ENCODE results near the gene VAV1. TPM values are rescaled to one million over a fixed set of nuclear protein-coding genes. Genes with fewer than 3 reads are reported as not detected.

Gene VAV1
- total and polyA plus RNA-seq, 2 of the 8 experiments (the other 6 are each of a cell fraction or from before 2014, with no cell fraction given): 0.21 to 0.22 TPM

- Histone ChIP-seq H3K27me3 (replicated peaks in 1 of 4; ENCODE audit: control insufficient read depth in 3 of 4, extremely low read depth in 1 of 4, insufficient read depth in 3 of 4, low read length in 3 of 4) (no peaks in the 10 kb centered on the region), H3K18ac (ENCODE audit: extremely low read depth, low read length) (no peak overlapping the region), H3K9me3 (ENCODE audit: insufficient read depth in 2 of 2, low read depth in 1 of 2, low read length in 1 of 2) (peaks cover 51 to 78% of the 10 kb centered on the region in 2 experiments), H2BK20ac (ENCODE audit: low read length) (no peak overlapping the region), H3K9ac (replicated peaks in 1 of 4; ENCODE audit: extremely low read depth in 1 of 4, low read depth in 3 of 4, low read length in 3 of 4) (no peak overlapping the region), H3K14ac (ENCODE audit: insufficient read length) (no peak overlapping the region), H4K8ac (ENCODE audit: extremely low read depth, insufficient read depth, low read length) (no peak overlapping the region), H4K91ac (replicated peaks; ENCODE audit: insufficient read length, low read length) (no peak overlapping the region), H3K36me3 (ENCODE audit: control insufficient read depth in 2 of 4, insufficient read depth in 4 of 4, low read length in 3 of 4) (no peaks in the 10 kb centered on the region), H3K79me2 (ENCODE audit: control insufficient read depth in 1 of 2, insufficient read depth in 2 of 2, low read length in 2 of 2) (no peaks in the 10 kb centered on the region), H4K5ac (ENCODE audit: insufficient read length, low read depth, low read length) (no peak overlapping the region), H2BK120ac (replicated peaks; ENCODE audit: low read depth, low read length) (no peak overlapping the region), H2BK5ac (ENCODE audit: low read depth, low read length) (no peak overlapping the region), H3K4me2 (ENCODE audit: insufficient read depth in 1 of 2, low read depth in 2 of 2, low read length in 2 of 2) (no peak overlapping the region), H4K20me1 (replicated peaks in 1 of 2; ENCODE audit: control insufficient read depth in 1 of 2, insufficient read depth in 2 of 2, low read length in 2 of 2) (no peaks in the 10 kb centered on the region), H3K56ac (replicated peaks; ENCODE audit: insufficient read length, low read depth, low read length) (no peak overlapping the region), H2AK5ac (ENCODE audit: low read depth, low read length) (no peak overlapping the region), H2BK12ac (ENCODE audit: low read depth, low read length) (no peak overlapping the region), H2BK15ac (ENCODE audit: low read length) (no peak overlapping the region), H3K27ac (ENCODE audit: low read depth, low read length) (no peak overlapping the region), H3K4ac (replicated peaks; ENCODE audit: insufficient read length, low read depth, low read length) (no peak overlapping the region), H3K4me3 (ENCODE audit: extremely low read depth in 1 of 4, insufficient read depth in 2 of 4, low read depth in 3 of 4, low read length in 4 of 4) (no peak overlapping the region), H3K23ac (ENCODE audit: insufficient read length) (no peak overlapping the region), H3K23me2 (ENCODE audit: low read depth, low read length) (no peaks in the 10 kb centered on the region), H3K79me1 (ENCODE audit: low read depth, low read length) (no peaks in the 10 kb centered on the region), H3K4me1 (replicated peaks in 1 of 4; ENCODE audit: control insufficient read depth in 3 of 4, insufficient read depth in 4 of 4, low read length in 3 of 4) (no peaks in the 10 kb centered on the region), H2AFZ (ENCODE audit: low read length) (no peak overlapping the region)
- POLR2A ChIA-PET (ENCODE audit: partially characterized antibody): no interaction called here
- TF ChIP-seq CHD1 (IDR thresholded peaks at IDR 0.05; ENCODE audit: low read depth, low read length): no peak
- TF ChIP-seq KDM5A (IDR thresholded peaks at IDR 0.05; ENCODE audit: low read length): no peak
- TF ChIP-seq NANOG (IDR thresholded peaks at IDR 0.05; ENCODE audit: insufficient read depth, low read depth, low read length, poor library complexity, severe bottlenecking): no peak
- no peak for TF ChIP-seq BACH1 (IDR thresholded peaks at IDR 0.05; ENCODE audit: low read length)
- TF ChIP-seq KDM4A (IDR thresholded peaks at IDR 0.05; ENCODE audit: low read depth, low read length, severe bottlenecking): no peak
- no peak for TF ChIP-seq GABPA (IDR thresholded peaks at IDR 0.05; ENCODE audit: borderline replicate concordance, insufficient read depth, low read length)
- no peak for TF ChIP-seq POLR2A (IDR thresholded peaks at IDR 0.05; ENCODE audit: control extremely low read depth in 1 of 2, low read depth in 2 of 2, low read length in 2 of 2)
- no peak for TF ChIP-seq CBX5 (IDR thresholded peaks at IDR 0.05; ENCODE audit: low read depth, low read length)
- TF ChIP-seq SP2 (IDR thresholded peaks at IDR 0.05; ENCODE audit: low read length): no peak
- TF ChIP-seq ATF2 (IDR thresholded peaks at IDR 0.05; ENCODE audit: low read length): no peak
- TF ChIP-seq JUND (IDR thresholded peaks at IDR 0.05; ENCODE audit: low read length): no peak
- TF ChIP-seq SUZ12 (IDR thresholded peaks at IDR 0.05; ENCODE audit: low read length): no peak
- no peak for TF ChIP-seq KDM1A (IDR thresholded peaks at IDR 0.05; ENCODE audit: borderline replicate concordance, low read length)
- TF ChIP-seq YY1 (IDR thresholded peaks at IDR 0.05; ENCODE audit: low read depth, low read length): no peak
- CTCF ChIA-PET (ENCODE audit: partially characterized antibody): no interaction called here
- no peak for DNase-seq (ENCODE audit: low read depth in 1 of 2, low spot score in 2 of 2)
- WGBS, 2 experiments (ENCODE audit: extremely low coverage in 1 of 2, insufficient coverage in 1 of 2, insufficient read length in 1 of 2, insufficient replicate concordance in 2 of 2, low coverage in 1 of 2, low lambda C conversion rate in 2 of 2, missing lambda C conversion rate in 1 of 2): 70% methylated on average over 3 of the region's 4 CpGs; no CpG with 5 or more reads in 1 of the 2 experiments
- FAIRE-seq: no peak
Measured at GRCh38 chr19:6877766-6878165, 105.3 kb downstream of the VAV1 start.

Measured in H1 (cell line).